HEK293 (cell line): ENCODE measurements around the gene CNOT4.
A peak's percentile ranks its signal among the peaks of the same experiment; 100 is the strongest.

Experiments used
- CTCF ChIA-PET: fragments of 350-600 bp; formaldehyde crosslinking; extraction: SDS; loops from one replicate; lab custom pipeline; 2021; ENCODE audit warnings: antibody characterized with exemption; lab: Yijun Ruan, JAX
- POLR2A ChIA-PET: fragments of 300-600 bp; formaldehyde crosslinking; extraction: SDS; loops from one replicate; lab custom pipeline; 2020; ENCODE audit warnings: antibody characterized with exemption, inconsistent platforms; lab: Yijun Ruan, JAX
- H3K27ac ChIP-seq: fragments of 200-500 bp; sonication (Bioruptor generic); 2 replicates; pipeline ENCODE4 v1.5.1; 2014; ENCODE audit warnings: low read depth, low read length, control low read depth, inconsistent platforms; ENCODE audit errors: extremely low read depth
- H3K36me3 ChIP-seq, 2 experiments: fragments of 200-500 bp in 1 of 2; sonication (Bioruptor generic) in 1 of 2; 1 replicate in 1 of 2; 2 replicates in 1 of 2; pipeline ENCODE4 v1.5.1; 2014 to 2017; ENCODE audit warnings: inconsistent platforms in 2 of 2, low read length in 2 of 2; ENCODE audit not compliant: control insufficient read depth in 2 of 2, insufficient read depth in 1 of 2
- H3K4me1 ChIP-seq: fragments of 200-500 bp; sonication (Bioruptor generic); 2 replicates; pipeline ENCODE4 v1.5.1; 2014; ENCODE audit warnings: mild to moderate bottlenecking, low read length, inconsistent platforms; ENCODE audit not compliant: control insufficient read depth, insufficient read depth
- H3K4me3 ChIP-seq: 2 replicates; pipeline ENCODE4 v1.5.1; 2011; ENCODE audit warnings: low read depth, mild to moderate bottlenecking, control low read depth, low read length, moderate library complexity
- H3K9me3 ChIP-seq: fragments of 200-500 bp; sonication (Bioruptor generic); 2 replicates; pipeline ENCODE4 v1.5.1; 2014; ENCODE audit warnings: low read depth, low read length, inconsistent platforms; ENCODE audit not compliant: control insufficient read depth, insufficient read depth
- KLF8 ChIP-seq: fragments of 450-650 bp; formaldehyde crosslinking; IDR thresholded peaks from 2 replicates; pipeline ENCODE4 v1.5.1; 2016; ENCODE audit warnings: missing biosample characterization, missing genetic modification characterization
- MZF1 ChIP-seq: fragments of 450-650 bp; formaldehyde crosslinking; IDR thresholded peaks from 2 replicates; pipeline ENCODE4 v1.5.1; 2017; ENCODE audit warnings: missing biosample characterization, missing genetic modification characterization, borderline replicate concordance
- PRDM1 ChIP-seq: fragments of 450-650 bp; formaldehyde crosslinking; IDR thresholded peaks from 2 replicates; pipeline ENCODE4; 2016; ENCODE audit warnings: missing biosample characterization, missing genetic modification characterization
- SCRT1 ChIP-seq: fragments of 450-650 bp; formaldehyde crosslinking; IDR thresholded peaks from 2 replicates; pipeline ENCODE4 v1.5.1; 2016; ENCODE audit warnings: missing biosample characterization, missing genetic modification characterization, borderline replicate concordance
- SCRT2 ChIP-seq: fragments of 450-650 bp; formaldehyde crosslinking; IDR thresholded peaks from 2 replicates; pipeline ENCODE4 v1.5.1; 2016; ENCODE audit warnings: missing biosample characterization, missing genetic modification characterization
- WT1 ChIP-seq: fragments of 450-650 bp; formaldehyde crosslinking; IDR thresholded peaks from 2 replicates; pipeline ENCODE4 v1.5.1; 2016; ENCODE audit warnings: missing biosample characterization, missing genetic modification characterization
- ZNF146 ChIP-seq: fragments of 450-650 bp; formaldehyde crosslinking; IDR thresholded peaks from 2 replicates; pipeline ENCODE4 v1.5.1; 2016; ENCODE audit warnings: missing biosample characterization, missing genetic modification characterization
- ZNF157 ChIP-seq: fragments of 450-650 bp; formaldehyde crosslinking; IDR thresholded peaks from 2 replicates; pipeline ENCODE4 v1.5.1; 2016; ENCODE audit warnings: missing biosample characterization, missing genetic modification characterization
- ZNF324 ChIP-seq: fragments of 450-650 bp; formaldehyde crosslinking; IDR thresholded peaks from 2 replicates; pipeline ENCODE4 v1.5.1; 2016; ENCODE audit warnings: missing biosample characterization, missing genetic modification characterization
- ZNF549 ChIP-seq: fragments of 450-650 bp; IDR thresholded peaks from 2 replicates; pipeline ENCODE4 v1.5.1; 2018; ENCODE audit warnings: missing biosample characterization, missing genetic modification characterization, mild to moderate bottlenecking, inconsistent platforms, moderate library complexity
- ZNF660 ChIP-seq: fragments of 450-650 bp; IDR thresholded peaks from 2 replicates; pipeline ENCODE4 v1.5.1; 2018; ENCODE audit warnings: missing biosample characterization, mild to moderate bottlenecking, missing genetic modification characterization
- ZNF664 ChIP-seq: fragments of 450-650 bp; formaldehyde crosslinking; IDR thresholded peaks from 2 replicates; pipeline ENCODE4 v1.5.1; 2016; ENCODE audit warnings: missing biosample characterization, missing genetic modification characterization
- ZNF776 ChIP-seq: fragments of 450-650 bp; formaldehyde crosslinking; IDR thresholded peaks from 2 replicates; pipeline ENCODE4 v1.5.0; 2017; ENCODE audit warnings: missing biosample characterization, missing genetic modification characterization, borderline replicate concordance
- ZNF837 ChIP-seq: fragments of 450-650 bp; formaldehyde crosslinking; IDR thresholded peaks from 2 replicates; pipeline ENCODE4 v1.5.1; 2016; ENCODE audit warnings: missing biosample characterization, missing genetic modification characterization
- TF ChIP-seq, protein P1 (sequence below): fragments of 450-650 bp; formaldehyde crosslinking; IDR thresholded peaks from 2 replicates; pipeline ENCODE4 v1.5.1; 2016; ENCODE audit warnings: missing biosample characterization, missing genetic modification characterization
- TF ChIP-seq, protein P2 (sequence below): fragments of 450-650 bp; formaldehyde crosslinking; IDR thresholded peaks from 2 replicates; pipeline ENCODE4 v1.5.0; 2017; ENCODE audit warnings: missing biosample characterization, missing genetic modification characterization, borderline replicate concordance
- TF ChIP-seq, protein P3 (sequence below): fragments of 450-650 bp; formaldehyde crosslinking; IDR thresholded peaks from 2 replicates; pipeline ENCODE4 v1.5.1; 2017; ENCODE audit warnings: missing biosample characterization, missing genetic modification characterization

The CNOT4 gene

DNA sequence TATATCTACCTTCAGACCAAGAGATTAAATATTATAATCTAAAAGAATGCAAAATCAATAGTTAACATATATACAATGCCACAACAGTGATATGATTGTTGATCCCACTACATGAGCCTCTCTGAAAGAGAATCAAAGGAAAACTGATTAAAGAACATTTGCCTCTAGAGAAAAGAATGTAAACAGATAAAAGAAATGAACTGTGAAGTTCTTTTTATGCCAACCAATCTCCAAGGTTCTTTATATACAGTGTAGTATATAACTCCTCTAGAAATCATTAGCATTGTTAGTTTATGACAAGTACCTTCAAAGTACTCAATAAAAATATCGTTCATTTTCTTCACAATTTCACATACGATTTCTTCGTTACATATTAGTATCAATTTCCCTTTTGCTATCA lies 20.1 kb downstream of the CNOT4 start:
- CTCF ChIA-PET: no interaction called here
- H3K27ac ChIP-seq: no peak overlapping the region
- no peaks in the 10 kb centered on the region for H3K36me3 ChIP-seq
- no peak overlapping the region for H3K4me3 ChIP-seq
- TF ChIP-seq ZNF549 (tag by site-specific recombination): no peak
- no peak for TF ChIP-seq WT1
- POLR2A ChIA-PET: no interaction called here
- H3K4me1 ChIP-seq: peaks cover 2% of the 10 kb centered on the region; the same call in 1 of the 2 replicates
- H3K9me3 ChIP-seq: no peaks in the 10 kb centered on the region

DNA sequence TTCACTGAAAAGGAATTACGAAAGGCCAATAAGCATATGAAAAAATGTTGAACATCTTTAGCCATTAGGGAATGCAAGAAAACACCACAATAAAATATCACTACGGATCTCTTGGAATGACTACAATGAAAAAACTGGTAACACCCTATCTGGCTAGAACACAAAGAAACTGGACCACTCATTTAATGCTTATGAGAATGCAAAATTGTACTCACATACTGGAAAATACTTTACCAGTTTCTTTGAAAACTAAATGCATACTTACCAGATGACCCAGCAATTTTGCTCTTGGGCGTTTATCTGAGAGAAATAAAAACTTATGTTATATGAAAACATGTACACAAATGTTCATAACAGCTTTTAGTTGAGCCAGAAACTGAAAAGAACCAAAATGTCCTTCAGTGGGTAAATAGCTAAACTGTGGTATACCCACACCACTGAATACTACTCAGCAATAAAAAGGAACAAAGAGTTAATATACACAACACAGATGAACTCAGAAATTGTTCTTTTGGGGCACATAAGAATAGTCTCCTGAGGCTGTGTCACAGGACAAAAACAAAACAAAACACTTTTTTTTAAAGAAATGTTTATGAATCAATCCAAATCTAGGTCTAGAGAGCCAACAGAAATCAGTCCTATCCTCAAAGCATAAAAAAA lies 23.5 kb downstream of the CNOT4 start:
- no peak overlapping the region for H3K4me3 ChIP-seq
- no peak overlapping the region for H3K27ac ChIP-seq
- no peaks in the 10 kb centered on the region for H3K36me3 ChIP-seq
- TF ChIP-seq ZNF157 (tag by site-specific recombination) (no peak), ZNF837 (tag by site-specific recombination) (no peak)
- TF ChIP-seq, all 188 proteins: peak for 0
- peaks cover 2% of the 10 kb centered on the region; the same call in 1 of the 2 replicates for H3K4me1 ChIP-seq
- CTCF ChIA-PET: no interaction called here
- POLR2A ChIA-PET: no interaction called here
- no peaks in the 10 kb centered on the region for H3K9me3 ChIP-seq

DNA sequence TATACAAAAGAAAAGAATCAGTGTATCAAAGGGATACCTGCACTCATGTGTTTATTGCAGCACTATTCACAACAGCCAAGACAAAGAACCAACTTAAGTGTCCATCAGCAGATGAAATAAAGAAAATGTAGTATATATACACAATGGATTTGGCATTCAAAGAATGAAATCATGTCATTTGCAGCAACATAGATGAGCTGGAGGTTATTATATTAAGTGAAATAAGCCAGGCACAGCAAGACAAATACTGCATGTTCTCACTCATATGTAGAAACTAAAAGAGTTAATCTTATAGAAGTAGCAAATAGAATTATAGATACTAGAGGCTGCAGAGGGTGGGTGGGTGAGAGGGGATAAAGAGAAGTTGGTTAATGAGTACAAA lies 28.3 kb downstream of the CNOT4 start:
- Histone ChIP-seq H3K36me3 (no peaks in the 10 kb centered on the region; a peak in 1 of 3 replicates), H3K4me1 (no peaks in the 10 kb centered on the region)
- CTCF ChIA-PET: no interaction called here
- TF ChIP-seq ZNF146 (tag by site-specific recombination) (no peak), ZNF324 (tag by site-specific recombination) (no peak), WT1 (no peak), ZNF660 (tag by site-specific recombination) (no peak), KLF8 (tag by site-specific recombination) (no peak), PRDM1 (tag by site-specific recombination) (no peak), MZF1 (no peak)
- TF ChIP-seq, protein P1, sequence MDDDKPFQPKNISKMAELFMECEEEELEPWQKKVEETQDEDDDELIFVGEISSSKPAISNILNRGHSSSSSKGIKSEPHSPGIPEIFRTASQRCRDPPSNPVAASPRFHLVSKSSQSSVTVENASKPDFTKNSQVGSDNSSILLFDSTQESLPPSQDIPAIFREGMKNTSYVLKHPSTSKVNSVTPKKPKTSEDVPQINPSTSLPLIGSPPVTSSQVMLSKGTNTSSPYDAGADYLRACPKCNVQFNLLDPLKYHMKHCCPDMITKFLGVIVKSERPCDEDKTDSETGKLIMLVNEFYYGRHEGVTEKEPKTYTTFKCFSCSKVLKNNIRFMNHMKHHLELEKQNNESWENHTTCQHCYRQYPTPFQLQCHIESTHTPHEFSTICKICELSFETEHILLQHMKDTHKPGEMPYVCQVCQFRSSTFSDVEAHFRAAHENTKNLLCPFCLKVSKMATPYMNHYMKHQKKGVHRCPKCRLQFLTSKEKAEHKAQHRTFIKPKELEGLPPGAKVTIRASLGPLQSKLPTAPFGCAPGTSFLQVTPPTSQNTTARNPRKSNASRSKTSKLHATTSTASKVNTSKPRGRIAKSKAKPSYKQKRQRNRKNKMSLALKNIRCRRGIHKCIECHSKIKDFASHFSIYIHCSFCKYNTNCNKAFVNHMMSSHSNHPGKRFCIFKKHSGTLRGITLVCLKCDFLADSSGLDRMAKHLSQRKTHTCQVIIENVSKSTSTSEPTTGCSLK (tag by site-specific recombination): no peak
- TF ChIP-seq, protein P2, sequence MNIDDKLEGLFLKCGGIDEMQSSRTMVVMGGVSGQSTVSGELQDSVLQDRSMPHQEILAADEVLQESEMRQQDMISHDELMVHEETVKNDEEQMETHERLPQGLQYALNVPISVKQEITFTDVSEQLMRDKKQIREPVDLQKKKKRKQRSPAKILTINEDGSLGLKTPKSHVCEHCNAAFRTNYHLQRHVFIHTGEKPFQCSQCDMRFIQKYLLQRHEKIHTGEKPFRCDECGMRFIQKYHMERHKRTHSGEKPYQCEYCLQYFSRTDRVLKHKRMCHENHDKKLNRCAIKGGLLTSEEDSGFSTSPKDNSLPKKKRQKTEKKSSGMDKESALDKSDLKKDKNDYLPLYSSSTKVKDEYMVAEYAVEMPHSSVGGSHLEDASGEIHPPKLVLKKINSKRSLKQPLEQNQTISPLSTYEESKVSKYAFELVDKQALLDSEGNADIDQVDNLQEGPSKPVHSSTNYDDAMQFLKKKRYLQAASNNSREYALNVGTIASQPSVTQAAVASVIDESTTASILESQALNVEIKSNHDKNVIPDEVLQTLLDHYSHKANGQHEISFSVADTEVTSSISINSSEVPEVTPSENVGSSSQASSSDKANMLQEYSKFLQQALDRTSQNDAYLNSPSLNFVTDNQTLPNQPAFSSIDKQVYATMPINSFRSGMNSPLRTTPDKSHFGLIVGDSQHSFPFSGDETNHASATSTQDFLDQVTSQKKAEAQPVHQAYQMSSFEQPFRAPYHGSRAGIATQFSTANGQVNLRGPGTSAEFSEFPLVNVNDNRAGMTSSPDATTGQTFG (tag by site-specific recombination): no peak
- TF ChIP-seq, all 188 proteins: peak for 0
- H3K27ac ChIP-seq: no peak overlapping the region
- H3K9me3 ChIP-seq: no peaks in the 10 kb centered on the region
- POLR2A ChIA-PET: no interaction called here
- H3K4me3 ChIP-seq: no peak overlapping the region

DNA sequence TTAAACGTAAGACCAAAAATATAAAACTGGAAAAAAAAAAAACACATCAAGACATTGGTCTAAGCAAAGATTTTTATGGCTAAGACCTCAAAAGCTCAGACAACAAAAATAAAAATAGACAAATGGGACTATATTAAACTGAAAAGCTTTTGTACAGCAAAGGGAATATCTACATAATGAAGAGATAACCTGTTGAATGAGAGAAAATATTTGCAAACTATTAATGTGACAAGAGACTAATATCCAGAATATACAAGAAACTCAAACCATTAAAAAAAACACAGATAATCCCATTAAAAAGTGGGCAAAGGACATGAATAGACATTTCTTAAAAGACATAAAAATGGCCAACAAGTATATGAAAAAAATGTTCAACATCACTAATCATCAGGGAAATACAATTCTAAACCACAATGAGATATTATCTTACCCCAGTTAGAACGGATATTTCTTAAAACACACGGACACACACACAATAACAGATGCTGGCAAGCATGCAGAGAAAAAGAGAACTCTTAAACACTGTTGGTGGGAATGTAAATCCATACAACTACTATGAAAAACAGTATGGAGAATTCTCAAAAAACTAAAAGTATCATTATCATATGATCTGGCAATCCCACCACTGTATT lies 28.8 kb downstream of the CNOT4 start:
- no peaks in the 10 kb centered on the region for H3K9me3 ChIP-seq
- no peaks in the 10 kb centered on the region for H3K4me1 ChIP-seq

More for the DNA sequence above, 28.8 kb downstream of the CNOT4 start:
- CTCF ChIA-PET: interaction anchor here (0.6 to 1.1 kb wide), 2 partner anchors 200 to 503 kb away, joined by 3 to 5 read pairs; no protein-coding TSS in a partner anchor
- POLR2A ChIA-PET: no interaction called here
- H3K27ac ChIP-seq: no peak overlapping the region
- TF ChIP-seq ZNF664 (tag by site-specific recombination) (no peak), SCRT2 (tag by site-specific recombination) (peak; percentile 67), ZNF776 (no peak), SCRT1 (tag by site-specific recombination) (peak; percentile 78)
- TF ChIP-seq, protein P3, sequence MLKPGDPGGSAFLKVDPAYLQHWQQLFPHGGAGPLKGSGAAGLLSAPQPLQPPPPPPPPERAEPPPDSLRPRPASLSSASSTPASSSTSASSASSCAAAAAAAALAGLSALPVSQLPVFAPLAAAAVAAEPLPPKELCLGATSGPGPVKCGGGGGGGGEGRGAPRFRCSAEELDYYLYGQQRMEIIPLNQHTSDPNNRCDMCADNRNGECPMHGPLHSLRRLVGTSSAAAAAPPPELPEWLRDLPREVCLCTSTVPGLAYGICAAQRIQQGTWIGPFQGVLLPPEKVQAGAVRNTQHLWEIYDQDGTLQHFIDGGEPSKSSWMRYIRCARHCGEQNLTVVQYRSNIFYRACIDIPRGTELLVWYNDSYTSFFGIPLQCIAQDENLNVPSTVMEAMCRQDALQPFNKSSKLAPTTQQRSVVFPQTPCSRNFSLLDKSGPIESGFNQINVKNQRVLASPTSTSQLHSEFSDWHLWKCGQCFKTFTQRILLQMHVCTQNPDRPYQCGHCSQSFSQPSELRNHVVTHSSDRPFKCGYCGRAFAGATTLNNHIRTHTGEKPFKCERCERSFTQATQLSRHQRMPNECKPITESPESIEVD (tag by site-specific recombination): peak; percentile 47
- no peaks in the 10 kb centered on the region; a peak in 1 of 3 replicates for H3K36me3 ChIP-seq
- no peak overlapping the region for H3K4me3 ChIP-seq
